GM12878 (cell line): ENCODE measurements around the gene SPC24.
"Not testable (repeated sequence)": the region's sequence is repeated elsewhere in the genome, so short reads cannot be mapped to it uniquely, and the experiment has no call there.

Experiments
- GABPA ChIP-seq: IDR thresholded peaks from 2 replicates; pipeline ENCODE4 v1.6.1; 2014; ENCODE audit warnings: antibody characterized with exemption, low read depth, mild to moderate bottlenecking, inconsistent platforms
- KDM1A ChIP-seq: fragments of 200-600 bp; sonication (generic); IDR thresholded peaks from 2 replicates; pipeline ENCODE4 v1.6.1; 2016; ENCODE audit warnings: borderline replicate concordance

DNA sequence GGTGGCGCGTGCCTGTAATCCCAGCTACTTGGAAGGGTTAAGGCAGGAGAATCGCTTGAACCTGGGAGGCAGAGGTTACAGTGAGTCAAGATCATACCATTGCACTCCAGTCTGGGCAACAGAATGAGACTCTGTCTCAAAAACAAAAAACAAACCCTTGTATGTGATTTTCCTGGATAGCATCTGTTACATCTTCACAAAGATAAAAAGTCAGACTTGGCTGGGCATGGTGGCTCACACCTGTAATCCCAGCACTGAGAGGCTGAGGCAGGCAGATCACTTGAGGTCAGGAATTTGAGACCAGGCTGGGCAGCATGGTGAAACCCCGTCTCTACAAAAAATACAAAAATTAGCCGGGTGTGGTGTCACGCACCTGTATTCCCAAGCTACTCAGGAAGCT lies 58.2 kb downstream of the SPC24 start:
- TF ChIP-seq GABPA, KDM1A: not testable (repeated sequence)
